ENCODE measurements around the gene IGFN1. TPM values are rescaled to one million over a fixed set of nuclear protein-coding genes. Genes with fewer than 3 reads are reported as not detected.

The IGFN1 gene
- total and polyA plus RNA-seq, 2 donors (not counting 3 experiments of a cell fraction or from before 2014, with no cell fraction given), result not detected

- TF ChIP-seq MYC (IDR thresholded peaks at IDR 0.05; ENCODE audit: low read depth, low read length) (no peak), GATA2 (IDR thresholded peaks at IDR 0.05; ENCODE audit: insufficient read depth, insufficient read length, low read depth, low read length) (no peak), MAX (IDR thresholded peaks at IDR 0.05; ENCODE audit: insufficient read depth, insufficient read length) (no peak)
- no peaks in the 10 kb centered on the region for H3K27me3 ChIP-seq (ENCODE audit: control insufficient read depth in 2 of 2, insufficient read depth in 2 of 2, low read length in 2 of 2)
- H3K4me1 ChIP-seq (ENCODE audit: control insufficient read depth, extremely low read depth, insufficient read depth, low read length), result no peaks in the 10 kb centered on the region
- no peak for DNase-seq (ENCODE audit: low read depth, low spot score)
- no peak overlapping the region for H3K4me2 ChIP-seq (ENCODE audit: insufficient read depth, low read length)
- ChIA-PET POLR2A (no interaction called here), CTCF (no interaction called here)
- H3K27ac ChIP-seq (ENCODE audit: insufficient read depth, low read depth, low read length), result no peak overlapping the region
- intact Hi-C loops (cut with micrococcal nuclease), result no loop called here
- no peak for FAIRE-seq
- H3K9me1 ChIP-seq (replicated peaks; ENCODE audit: control insufficient read depth, extremely low read depth, insufficient read depth, low read length), result no peaks in the 10 kb centered on the region
- dilution Hi-C loops (cut with MboI; ENCODE audit: extremely low pct_ligation_motif_present, low sequenced_read_pairs), result no loop called here
- no peak overlapping the region for H3K9ac ChIP-seq (replicated peaks; ENCODE audit: extremely low read depth, insufficient read depth, low read length)
- no peaks in the 10 kb centered on the region for H4K20me1 ChIP-seq (replicated peaks; ENCODE audit: control insufficient read depth, extremely low read depth, insufficient read depth, low read length)
- BruUV-seq (replicated peaks), result no TSS peak
- no peaks in the 10 kb centered on the region for H3K9me3 ChIP-seq (replicated peaks; ENCODE audit: control insufficient read depth, insufficient read depth, low read length)
- H3K79me2 ChIP-seq (ENCODE audit: control insufficient read depth, insufficient read depth, low read length), result no peaks in the 10 kb centered on the region
- H3K4me3 ChIP-seq (replicated peaks in 1 of 3; ENCODE audit: insufficient read depth in 1 of 3, low read depth in 1 of 3, low read length in 3 of 3), result no peak overlapping the region
- peaks cover 6 to 51% of the 10 kb centered on the region in 2 experiments for H3K36me3 ChIP-seq (ENCODE audit: control insufficient read depth in 2 of 2, extremely low read depth in 1 of 2, insufficient read depth in 2 of 2, low read length in 2 of 2)
- H2AFZ ChIP-seq (ENCODE audit: low read depth, low read length), result no peak overlapping the region
These were observed 46.6 kb upstream of the IGFN1 start for GRCh38 chr1:201143726-201144635.

- no peak overlapping the region for H3K27ac ChIP-seq (ENCODE audit: insufficient read depth, low read depth, low read length)
- TF ChIP-seq JUN (IDR thresholded peaks at IDR 0.05; ENCODE audit: borderline replicate concordance, insufficient read depth, insufficient read length, low read depth) (no peak), EZH2 (IDR thresholded peaks at IDR 0.05; ENCODE audit: borderline replicate concordance, low read depth, low read length, severe bottlenecking) (no peak), POLR2A (IDR thresholded peaks at IDR 0.05; ENCODE audit: low read depth, low read length) (no peak), POLR2AphosphoS5 (IDR thresholded peaks at IDR 0.05; ENCODE audit: insufficient read depth, low read depth, low read length) (no peak), FOS (IDR thresholded peaks at IDR 0.05; ENCODE audit: borderline replicate concordance, insufficient read depth, low read length) (no peak), MAX (IDR thresholded peaks at IDR 0.05; ENCODE audit: insufficient read depth, insufficient read length) (no peak), MYC (IDR thresholded peaks at IDR 0.05; ENCODE audit: low read depth, low read length) (no peak), CTCF (IDR thresholded peaks at IDR 0.05; ENCODE audit: extremely low read depth in 1 of 2, insufficient read depth in 1 of 2, low read depth in 1 of 2, low read length in 2 of 2) (no peak), GATA2 (IDR thresholded peaks at IDR 0.05; ENCODE audit: insufficient read depth, insufficient read length, low read depth, low read length) (no peak)
- ChIA-PET POLR2A (no interaction called here), CTCF (no interaction called here)
- no peaks in the 10 kb centered on the region for H3K27me3 ChIP-seq (ENCODE audit: control insufficient read depth in 2 of 2, insufficient read depth in 2 of 2, low read length in 2 of 2)
- H3K4me3 ChIP-seq (replicated peaks in 1 of 3; ENCODE audit: insufficient read depth in 1 of 3, low read depth in 1 of 3, low read length in 3 of 3), result no peak overlapping the region
- no peaks in the 10 kb centered on the region for H3K9me3 ChIP-seq (replicated peaks; ENCODE audit: control insufficient read depth, insufficient read depth, low read length)
- H3K4me2 ChIP-seq (ENCODE audit: insufficient read depth, low read length), result no peak overlapping the region
- H3K9me1 ChIP-seq (replicated peaks; ENCODE audit: control insufficient read depth, extremely low read depth, insufficient read depth, low read length), result no peaks in the 10 kb centered on the region
- dilution Hi-C loops (cut with MboI; ENCODE audit: extremely low pct_ligation_motif_present, low sequenced_read_pairs) (no loop called here), intact Hi-C loops (cut with micrococcal nuclease) (no loop called here)
- H3K4me1 ChIP-seq (ENCODE audit: control insufficient read depth, extremely low read depth, insufficient read depth, low read length), result no peaks in the 10 kb centered on the region
- no peaks in the 10 kb centered on the region for H4K20me1 ChIP-seq (replicated peaks; ENCODE audit: control insufficient read depth, extremely low read depth, insufficient read depth, low read length)
- FAIRE-seq, result no peak
- H3K9ac ChIP-seq (replicated peaks; ENCODE audit: extremely low read depth, insufficient read depth, low read length), result no peak overlapping the region
- DNase-seq (ENCODE audit: low read depth, low spot score), result no peak
- no peaks in the 10 kb centered on the region for H3K79me2 ChIP-seq (ENCODE audit: control insufficient read depth, insufficient read depth, low read length)
- H3K36me3 ChIP-seq (ENCODE audit: control insufficient read depth in 2 of 2, extremely low read depth in 1 of 2, insufficient read depth in 2 of 2, low read length in 2 of 2), result peaks cover 6 to 51% of the 10 kb centered on the region in 2 experiments
- no peak overlapping the region for H2AFZ ChIP-seq (ENCODE audit: low read depth, low read length)
- BruUV-seq (replicated peaks), result no TSS peak
These were observed 45.9 kb upstream of the IGFN1 start for GRCh38 chr1:201144701-201145100.

All from endothelial cell of umbilical vein (primary cell).